Endometrium (tissue), 2 donors: Measurements from ENCODE around the gene KCNJ9.

ENCODE experiments used
- FAIRE-seq: peaks from 2 replicates; lab custom pipeline; 2012; peaks lifted over from hg19 to GRCh38; lab: Jason Lieb, UNC
- donor health status: control.
- donor health status: control.

Gene KCNJ9

GRCh38 chr1:160089883-160090282, 8.5 kb downstream of the KCNJ9 start:
- FAIRE-seq = no peak

- no peak for FAIRE-seq
Observed at GRCh38 chr1:160090760-160091159, 9.4 kb downstream of the KCNJ9 start.

GRCh38 chr1:160091666-160092223, 10.4 kb downstream of the KCNJ9 start:
- FAIRE-seq = no peak

GRCh38 chr1:160092366-160093068, 11.2 kb downstream of the KCNJ9 start:
- FAIRE-seq = no peak

GRCh38 chr1:160093069-160093395, 11.7 kb downstream of the KCNJ9 start:
- no peak for FAIRE-seq

- no peak for FAIRE-seq
Observed at GRCh38 chr1:160093624-160094290, 12.4 kb downstream of the KCNJ9 start.

- no peak for FAIRE-seq
Observed at GRCh38 chr1:160094291-160094625, 12.9 kb downstream of the KCNJ9 start.

GRCh38 chr1:160094806-160095205, 13.5 kb downstream of the KCNJ9 start:
- FAIRE-seq = no peak

- no peak for FAIRE-seq
Observed at GRCh38 chr1:160095382-160096105, 14.2 kb downstream of the KCNJ9 start.

GRCh38 chr1:160096274-160097116, 15.2 kb downstream of the KCNJ9 start:
- FAIRE-seq = no peak

GRCh38 chr1:160097151-160097910, 16.0 kb downstream of the KCNJ9 start:
- no peak for FAIRE-seq

GRCh38 chr1:160097911-160098851, 16.8 kb downstream of the KCNJ9 start, which contains the start of gene IGSF8:
Gene IGSF8 (minus strand): TSS chr1:160098619. CDS start chr1:160098472, 147 bp downstream.
- FAIRE-seq = no peak

GRCh38 chr1:160098852-160099561, 17.7 kb downstream of the KCNJ9 start:
- peak; percentile 12 for FAIRE-seq

- no peak for FAIRE-seq
Observed at GRCh38 chr1:160099716-160100375, 18.5 kb downstream of the KCNJ9 start.

GRCh38 chr1:160101037-160101716, 19.8 kb downstream of the KCNJ9 start:
- no peak for FAIRE-seq

- no peak for FAIRE-seq
Observed at GRCh38 chr1:160101717-160102522, 20.6 kb downstream of the KCNJ9 start.

GRCh38 chr1:160103658-160104408, 22.5 kb downstream of the KCNJ9 start:
- FAIRE-seq = no peak
